ENCODE data around the gene SEPSECS.

Gene SEPSECS

DNA sequence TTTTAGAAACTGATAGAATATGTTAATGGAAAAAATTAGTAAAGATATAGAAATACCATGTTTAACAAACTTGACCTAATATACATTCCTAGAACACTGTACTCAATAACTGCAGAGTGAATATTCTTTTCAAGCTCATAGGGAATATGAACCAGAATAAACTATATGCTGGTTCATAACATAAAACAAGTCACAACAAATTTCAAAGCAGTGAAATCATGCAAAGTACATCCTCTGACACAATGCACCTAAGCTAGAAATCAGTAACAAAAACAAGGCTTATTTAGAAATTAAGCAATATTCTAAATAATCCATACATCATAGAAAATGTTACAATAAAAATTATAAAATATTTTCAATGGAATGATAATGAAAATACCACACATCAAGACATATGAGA is 9.2 kb upstream of the SEPSECS start:
- no peak overlapping the region for H3K4me3 ChIP-seq (ENCODE audit: low read depth, low read length)
- TF ChIP-seq, protein P1, sequence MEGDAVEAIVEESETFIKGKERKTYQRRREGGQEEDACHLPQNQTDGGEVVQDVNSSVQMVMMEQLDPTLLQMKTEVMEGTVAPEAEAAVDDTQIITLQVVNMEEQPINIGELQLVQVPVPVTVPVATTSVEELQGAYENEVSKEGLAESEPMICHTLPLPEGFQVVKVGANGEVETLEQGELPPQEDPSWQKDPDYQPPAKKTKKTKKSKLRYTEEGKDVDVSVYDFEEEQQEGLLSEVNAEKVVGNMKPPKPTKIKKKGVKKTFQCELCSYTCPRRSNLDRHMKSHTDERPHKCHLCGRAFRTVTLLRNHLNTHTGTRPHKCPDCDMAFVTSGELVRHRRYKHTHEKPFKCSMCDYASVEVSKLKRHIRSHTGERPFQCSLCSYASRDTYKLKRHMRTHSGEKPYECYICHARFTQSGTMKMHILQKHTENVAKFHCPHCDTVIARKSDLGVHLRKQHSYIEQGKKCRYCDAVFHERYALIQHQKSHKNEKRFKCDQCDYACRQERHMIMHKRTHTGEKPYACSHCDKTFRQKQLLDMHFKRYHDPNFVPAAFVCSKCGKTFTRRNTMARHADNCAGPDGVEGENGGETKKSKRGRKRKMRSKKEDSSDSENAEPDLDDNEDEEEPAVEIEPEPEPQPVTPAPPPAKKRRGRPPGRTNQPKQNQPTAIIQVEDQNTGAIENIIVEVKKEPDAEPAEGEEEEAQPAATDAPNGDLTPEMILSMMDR (IDR thresholded peaks at IDR 0.05; ENCODE audit: borderline replicate concordance, insufficient read depth, low read depth, low read length): no peak

GRCh38 chr4:25165916-25166315 is 5.7 kb upstream of the SEPSECS start:
- TF ChIP-seq, protein P1 (IDR thresholded peaks at IDR 0.05; ENCODE audit: borderline replicate concordance, insufficient read depth, low read depth, low read length): no peak
- no peak overlapping the region for H3K4me3 ChIP-seq (ENCODE audit: low read depth, low read length)

- TF ChIP-seq, protein P1 (IDR thresholded peaks at IDR 0.05; ENCODE audit: borderline replicate concordance, insufficient read depth, low read depth, low read length): no peak
- no peak overlapping the region for H3K4me3 ChIP-seq (ENCODE audit: low read depth, low read length)
Observed at GRCh38 chr4:25163196-25163595, 2.9 kb upstream of the SEPSECS start.

DNA sequence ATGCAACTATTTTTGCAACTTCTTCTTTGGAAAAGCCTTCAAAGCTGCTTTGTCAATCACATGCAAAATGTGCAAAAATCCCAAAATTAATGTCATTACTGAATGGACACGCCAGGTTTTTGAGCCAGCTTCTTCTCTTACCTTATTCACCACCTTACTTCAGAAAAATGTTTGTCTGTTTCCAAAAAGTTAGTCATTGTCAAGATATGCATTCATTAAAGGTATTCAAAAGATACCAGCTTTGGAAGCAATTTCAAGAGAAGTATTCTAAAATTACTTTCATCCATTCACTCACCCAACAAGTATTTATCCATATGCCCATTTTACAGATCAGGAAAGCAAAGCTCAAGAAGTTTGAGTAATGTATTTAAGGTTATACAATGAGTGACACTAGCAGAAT is 2.3 kb upstream of the SEPSECS start:
- TF ChIP-seq, protein P1 (IDR thresholded peaks at IDR 0.05; ENCODE audit: borderline replicate concordance, insufficient read depth, low read depth, low read length): no peak
- H3K4me3 ChIP-seq (ENCODE audit: low read depth, low read length): no peak overlapping the region

DNA sequence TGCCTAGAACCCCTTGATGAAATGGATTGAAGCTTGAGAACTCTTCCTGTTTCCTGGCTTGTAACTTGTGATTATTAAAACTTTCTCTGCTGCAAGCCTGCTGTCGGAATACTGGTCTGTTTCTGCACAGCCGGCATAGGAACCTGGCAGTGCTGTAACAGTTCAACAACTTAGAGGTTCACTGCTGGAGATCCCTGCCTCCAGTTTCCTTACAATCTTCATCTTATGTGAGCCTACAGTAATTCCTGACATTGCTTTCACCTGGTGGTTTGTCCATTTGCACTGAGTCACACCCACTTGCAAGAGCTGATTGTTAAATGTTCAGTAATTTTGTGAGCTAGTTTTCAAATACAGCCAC is 1.3 kb upstream of the SEPSECS start:
- TF ChIP-seq, protein P1 (IDR thresholded peaks at IDR 0.05; ENCODE audit: borderline replicate concordance, insufficient read depth, low read depth, low read length): no peak
- H3K4me3 ChIP-seq (ENCODE audit: low read depth, low read length): peak overlapping the region; percentile 90

DNA sequence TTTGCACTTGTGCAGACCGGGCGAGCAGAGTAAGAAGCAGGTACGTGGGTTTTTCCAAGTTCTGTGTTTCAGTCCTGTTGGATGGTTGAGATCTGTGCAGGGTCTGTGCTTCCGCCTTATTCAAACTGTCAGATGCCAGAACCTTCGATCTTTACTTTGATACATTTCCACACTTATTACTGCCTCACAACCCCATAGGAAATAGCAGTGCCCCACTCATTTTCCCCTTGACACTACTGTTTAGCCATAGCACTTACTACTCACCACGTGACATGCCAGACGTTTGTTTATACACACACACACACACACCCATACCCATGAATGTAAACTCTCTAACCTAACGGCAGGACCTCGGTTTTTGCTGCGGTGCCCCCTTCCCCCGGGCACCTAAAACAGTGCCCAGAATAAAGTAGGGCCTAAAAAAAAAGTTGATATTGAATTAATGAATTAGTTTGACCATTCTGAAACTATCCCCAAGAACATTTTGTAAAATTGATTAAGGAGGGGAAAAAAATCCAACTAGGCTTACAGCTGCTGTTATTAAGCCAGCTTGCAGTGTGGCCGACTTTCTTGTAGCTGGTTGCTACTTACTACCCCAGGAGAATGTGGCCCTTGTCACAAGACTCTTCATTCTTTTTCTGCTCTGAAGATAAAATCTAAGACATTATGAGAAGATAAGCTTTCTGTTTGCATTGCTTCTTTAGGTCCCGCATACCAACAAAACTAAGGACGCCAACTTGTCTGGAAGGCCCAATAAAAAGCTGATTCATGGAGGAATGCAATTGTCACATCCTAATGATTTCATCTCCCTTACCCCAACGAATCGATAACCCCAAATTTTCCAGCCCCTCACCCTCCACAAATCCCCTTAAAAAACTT is 704 bp upstream of the SEPSECS start:
- peak overlapping the region; percentile 90 for H3K4me3 ChIP-seq (ENCODE audit: low read depth, low read length)
- TF ChIP-seq, protein P1 (IDR thresholded peaks at IDR 0.05; ENCODE audit: borderline replicate concordance, insufficient read depth, low read depth, low read length): no peak

DNA sequence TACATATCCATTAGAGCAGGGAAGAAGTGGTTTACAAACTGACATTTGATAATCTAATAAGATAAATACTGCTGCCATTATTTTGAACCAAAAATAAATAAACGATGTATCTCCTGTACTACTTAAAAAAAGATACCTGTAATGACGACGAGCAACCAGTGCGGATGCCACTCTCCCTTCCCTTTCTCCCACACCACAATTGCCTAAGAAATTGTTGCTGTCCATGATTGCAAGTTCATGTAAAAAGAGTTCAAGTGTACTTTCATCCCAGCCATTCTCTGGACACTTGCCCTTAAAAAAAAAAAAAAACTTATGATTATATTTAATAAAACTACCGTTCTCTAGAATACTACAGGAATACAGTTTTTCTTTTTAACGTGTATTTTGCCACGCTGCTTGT is 1.4 kb downstream of the SEPSECS start:
- TF ChIP-seq, protein P1 (IDR thresholded peaks at IDR 0.05; ENCODE audit: borderline replicate concordance, insufficient read depth, low read depth, low read length): no peak

More for the DNA sequence above, 1.4 kb downstream of the SEPSECS start:
- no peak overlapping the region for H3K4me3 ChIP-seq (ENCODE audit: low read depth, low read length)
